NCI-H526 treated with DMSO at 0.1 percent for 48 hours (cell line): ENCODE data around the gene GPR119.
"Not testable (repeated sequence)": the region's sequence is repeated elsewhere in the genome, so short reads cannot be mapped to it uniquely, and the experiment has no call there.

ENCODE experiments used
- DNase-seq: peaks from one replicate; lab custom pipeline; 2025; lab: John Stamatoyannopoulos, UW

GPR119 gene

DNA sequence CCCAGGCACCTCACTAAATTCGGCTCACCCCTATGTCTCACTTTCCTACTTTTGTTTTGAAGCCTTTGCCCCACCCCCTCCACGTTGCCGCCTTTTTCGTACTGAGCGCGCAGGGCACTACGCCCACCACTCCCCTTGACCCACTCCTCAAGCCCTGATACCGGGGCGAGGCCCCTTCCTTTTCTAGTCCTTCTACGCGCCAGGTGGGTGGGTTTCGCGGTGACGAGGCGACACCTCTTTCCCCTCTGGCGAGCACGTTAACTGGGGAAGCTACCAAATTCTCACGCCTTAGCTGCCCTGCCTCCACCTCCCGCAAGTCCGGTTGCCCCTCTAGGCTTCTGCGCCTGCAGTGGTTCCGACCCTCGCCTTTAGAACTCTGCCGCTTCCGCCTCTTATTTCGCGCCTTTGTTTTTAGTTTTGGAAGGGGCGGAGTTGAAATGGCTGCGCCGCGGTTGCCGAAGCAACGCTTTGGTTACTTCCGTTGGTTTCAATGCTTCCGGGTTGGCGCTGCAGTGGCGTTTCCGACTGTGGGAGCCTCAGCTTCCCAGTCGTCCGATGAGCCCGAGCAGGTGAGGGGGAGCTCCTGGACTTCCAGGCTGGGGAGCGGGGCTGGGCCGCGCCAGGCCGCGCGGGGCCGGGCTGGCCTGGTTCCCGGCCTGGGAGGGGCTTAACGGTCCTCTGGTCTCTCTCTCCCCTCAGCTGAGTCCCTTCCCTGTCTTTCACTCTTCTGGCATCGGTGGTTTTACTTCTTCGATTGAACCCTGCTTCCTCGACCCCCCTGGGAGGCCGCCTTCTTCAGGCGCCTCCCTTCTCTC is 45.9 kb downstream of the GPR119 start, which contains the start of gene SLC25A14:
Gene SLC25A14, plus strand, starts transcription at position 512 of the 815 bp plus-strand sequence. CDS start 360 bp downstream, outside the sequence.
- DNase-seq, result peak; percentile 42

DNA sequence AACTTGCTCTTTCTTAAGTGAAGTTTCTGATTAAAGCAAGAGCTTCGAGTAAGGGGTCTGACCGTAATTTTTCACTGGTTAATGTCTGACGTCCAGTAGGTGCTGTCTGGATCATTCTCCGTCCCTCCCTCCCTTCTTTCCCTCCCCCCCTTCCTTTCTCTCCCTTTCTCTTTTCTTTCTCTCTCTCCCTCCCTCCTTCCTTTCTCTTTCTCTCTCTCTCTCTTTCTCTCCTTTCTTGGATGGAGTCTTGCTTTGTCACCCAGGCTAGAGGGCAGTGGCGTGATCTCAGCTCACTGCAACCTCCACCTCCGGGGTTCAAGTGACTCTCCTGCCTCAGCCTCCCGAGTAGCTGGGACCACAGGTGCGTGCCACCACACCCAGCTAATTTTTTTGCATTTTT is 46.6 kb downstream of the GPR119 start:
- not testable (repeated sequence) for DNase-seq

DNA sequence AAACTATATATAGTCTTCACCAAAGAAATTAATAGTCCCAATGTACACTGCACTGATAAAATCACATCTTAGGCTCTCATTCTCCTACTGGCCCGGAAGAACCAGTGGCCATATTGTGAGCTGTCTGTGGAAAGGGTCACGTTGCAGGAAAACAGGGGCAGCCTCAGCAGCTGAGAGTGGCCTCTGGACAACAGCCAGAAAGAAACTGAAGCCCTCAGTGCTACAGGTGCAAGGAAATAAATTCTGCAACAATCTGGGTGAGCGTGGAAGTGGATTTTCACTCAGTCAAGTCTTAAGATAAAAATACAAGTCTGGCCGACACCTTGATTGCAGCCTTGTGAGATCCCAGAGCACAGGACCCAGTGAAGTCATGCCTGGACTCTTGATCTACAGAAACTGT is 48.9 kb downstream of the GPR119 start:
- DNase-seq, result no peak
